ENCODE data around the gene ATF6B. TPM values are rescaled to one million over a fixed set of nuclear protein-coding genes. Genes with fewer than 3 reads are reported as not detected.

The ATF6B gene
- total and polyA plus RNA-seq, 2 of the 13 experiments (the other 11 are each of a cell fraction or from before 2014, with no cell fraction given) = 18.1 to 44.0 TPM

GRCh38 chr6:32154514-32155161 lies 26.6 kb upstream of the ATF6B start (continued):
- TF ChIP-seq HNRNPUL1 (IDR thresholded peaks at IDR 0.05; ENCODE audit: low read depth, low read length) = no peak
- TF ChIP-seq ZNF546 (CRISPR knock-in tag; conservative IDR thresholded peaks at IDR 0.05) = no peak
- 0 out of 2 replicates have a peak, but pooled peaks have one; percentile 36 for TF ChIP-seq ARHGAP35 (CRISPR knock-in tag; IDR thresholded peaks at IDR 0.05; ENCODE audit: borderline replicate concordance)
- no peak; the same call in 1 of the 2 replicates for TF ChIP-seq ZNF713 (CRISPR knock-in tag; IDR thresholded peaks at IDR 0.05)
- peak; percentile 71 for TF ChIP-seq RBFOX2 (IDR thresholded peaks at IDR 0.05; ENCODE audit: low read depth, low read length)
- peak; percentile 76 for TF ChIP-seq ARID4A (CRISPR knock-in tag; IDR thresholded peaks at IDR 0.05; ENCODE audit: borderline replicate concordance)
- no peak; the same call in 1 of the 2 replicates for TF ChIP-seq JUND (CRISPR knock-in tag; IDR thresholded peaks at IDR 0.05)
- peak; percentile 30; the same call in 1 of the 2 replicates for TF ChIP-seq MEIS1 (CRISPR knock-in tag; IDR thresholded peaks at IDR 0.05; ENCODE audit: borderline replicate concordance)
- no peak for TF ChIP-seq ASH2L (IDR thresholded peaks at IDR 0.05; ENCODE audit: insufficient read length, low read depth, low read length)
- TF ChIP-seq NR2C2 (CRISPR knock-in tag; IDR thresholded peaks at IDR 0.05; ENCODE audit: borderline replicate concordance) = no peak
- peak; percentile 86 for TF ChIP-seq SMYD3 (CRISPR knock-in tag; IDR thresholded peaks at IDR 0.05)
- TF ChIP-seq SATB2 (CRISPR knock-in tag; IDR thresholded peaks at IDR 0.05) = no peak
- peak; percentile 67; the same call in 1 of the 2 replicates for TF ChIP-seq FOXK1 (CRISPR knock-in tag; IDR thresholded peaks at IDR 0.05; ENCODE audit: borderline replicate concordance, low read depth)
- no peak for TF ChIP-seq DR1 (CRISPR knock-in tag; IDR thresholded peaks at IDR 0.05)
- 0 out of 2 replicates have a peak, but pooled peaks have one; percentile 21 for TF ChIP-seq BORCS8-MEF2B (CRISPR knock-in tag; IDR thresholded peaks at IDR 0.05)
- 0 out of 2 replicates have a peak, but pooled peaks have one; percentile 39 for TF ChIP-seq PCBP1 (IDR thresholded peaks at IDR 0.05; ENCODE audit: borderline replicate concordance, low read depth, low read length)
- TF ChIP-seq PLRG1 (conservative IDR thresholded peaks at IDR 0.05) = no peak
- TF ChIP-seq CEBPB (IDR thresholded peaks at IDR 0.05; ENCODE audit: borderline replicate concordance, low read depth, low read length) = no peak
- no peak for TF ChIP-seq MAFF (IDR thresholded peaks at IDR 0.05; ENCODE audit: low read depth, low read length)
- no peak; the same call in 1 of the 2 replicates for TF ChIP-seq ZBTB25 (CRISPR knock-in tag; IDR thresholded peaks at IDR 0.05)
- TF ChIP-seq ADNP (CRISPR knock-in tag; IDR thresholded peaks at IDR 0.05) = no peak
- TF ChIP-seq MIER2 (CRISPR knock-in tag; IDR thresholded peaks at IDR 0.05) = no peak
- TF ChIP-seq TCF12 (IDR thresholded peaks at IDR 0.05) = no peak
- TF ChIP-seq TCF12 (CRISPR knock-in tag; IDR thresholded peaks at IDR 0.05) = peak; percentile 25; the same call in 1 of the 2 replicates
- peak; percentile 89 for TF ChIP-seq HDAC1 (CRISPR knock-in tag; IDR thresholded peaks at IDR 0.05)
- TF ChIP-seq DPF2 (CRISPR knock-in tag; IDR thresholded peaks at IDR 0.05; ENCODE audit: borderline replicate concordance, low read depth) = no peak
- TF ChIP-seq FOXK2 (IDR thresholded peaks at IDR 0.05) = no peak
- no peak for TF ChIP-seq ZNF530 (CRISPR knock-in tag; IDR thresholded peaks at IDR 0.05; ENCODE audit: low read depth)

Measured in HepG2 (cell line).